GM10847 (cell line): Measurements from ENCODE around the gene CD248.

Experiments
- POLR2A ChIP-seq: IDR thresholded peaks from 2 replicates; pipeline ENCODE4 v1.6.1; 2011; ENCODE audit not compliant: insufficient read length; ENCODE audit errors: extremely low read depth

The CD248 gene

GRCh38 chr11:66316849-66317251 is at the start of gene CD248:
CD248 (minus strand) TSS chr11:66317044; CDS start chr11:66317027, 17 bp downstream.
- TF ChIP-seq POLR2A: no peak

- no peak for TF ChIP-seq POLR2A
These were observed 49.1 kb upstream of the CD248 start for GRCh38 chr11:66365711-66366619.

GRCh38 chr11:66365166-66365565 is 48.3 kb upstream of the CD248 start:
- TF ChIP-seq POLR2A: no peak

GRCh38 chr11:66363805-66364535 is 47.1 kb upstream of the CD248 start:
- TF ChIP-seq POLR2A: no peak

- TF ChIP-seq POLR2A: no peak
These were observed 46.4 kb upstream of the CD248 start for GRCh38 chr11:66363187-66363601.

- TF ChIP-seq POLR2A: no peak
These were observed 45.8 kb upstream of the CD248 start for GRCh38 chr11:66362481-66363147.

GRCh38 chr11:66361502-66361941 is 44.7 kb upstream of the CD248 start:
- no peak for TF ChIP-seq POLR2A

GRCh38 chr11:66360406-66361073 is 43.7 kb upstream of the CD248 start:
- TF ChIP-seq POLR2A: no peak

- TF ChIP-seq POLR2A: no peak
These were observed 42.8 kb upstream of the CD248 start for GRCh38 chr11:66359662-66360087.

- TF ChIP-seq POLR2A: no peak
These were observed 32.2 kb upstream of the CD248 start for GRCh38 chr11:66349084-66349386.

- peak; percentile 21 for TF ChIP-seq POLR2A
These were observed 30.8 kb upstream of the CD248 start, which contains the start of gene B4GAT1 for GRCh38 chr11:66347425-66348276. B4GAT1 (minus strand) TSS chr11:66347629; CDS start chr11:66347545, 84 bp downstream.

- no peak for TF ChIP-seq POLR2A
These were observed 29.9 kb upstream of the CD248 start for GRCh38 chr11:66346476-66347424.

GRCh38 chr11:66345316-66345649 is 28.4 kb upstream of the CD248 start:
- no peak for TF ChIP-seq POLR2A
